HG02938 (cell line): Measurements from ENCODE around the gene LINS1.

Experiments
- ATAC-seq: cut with Tn5 transposase; IDR thresholded peaks from one replicate; pipeline ENCODE4 v1.9.1; 2021; ENCODE audit warnings: mild to moderate bottlenecking, moderate library complexity; ENCODE audit not compliant: unreplicated experiment

LINS1 gene

GRCh38 chr15:100602064-100602822, at the start of gene LINS1, which contains the start of gene ASB7:
Gene LINS1, minus strand, starts transcription at chr15:100602184. Its CDS starts 21,342 bp downstream, at chr15:100580842.
Gene ASB7, plus strand, starts transcription at chr15:100602589. Its CDS starts 9,628 bp downstream, at chr15:100612217.
- peak; percentile 86 for ATAC-seq

GRCh38 chr15:100651253-100651652, 49.3 kb upstream of the LINS1 start:
- no peak for ATAC-seq

- ATAC-seq, result no peak
Measured at GRCh38 chr15:100650685-100651084, 48.7 kb upstream of the LINS1 start.

- ATAC-seq, result no peak
Measured at GRCh38 chr15:100648951-100649350, 47.0 kb upstream of the LINS1 start.

- ATAC-seq, result no peak
Measured at GRCh38 chr15:100645671-100646070, 43.7 kb upstream of the LINS1 start.

- ATAC-seq, result no peak
Measured at GRCh38 chr15:100642950-100643338, 41.0 kb upstream of the LINS1 start.

- no peak for ATAC-seq
Measured at GRCh38 chr15:100642213-100642949, 40.4 kb upstream of the LINS1 start.

GRCh38 chr15:100638177-100638730, 36.3 kb upstream of the LINS1 start:
- no peak for ATAC-seq

GRCh38 chr15:100635406-100636071, 33.6 kb upstream of the LINS1 start:
- ATAC-seq, result no peak

- ATAC-seq, result no peak
Measured at GRCh38 chr15:100633763-100634075, 31.7 kb upstream of the LINS1 start.

GRCh38 chr15:100631831-100632230, 29.8 kb upstream of the LINS1 start:
- ATAC-seq, result no peak

- no peak for ATAC-seq
Measured at GRCh38 chr15:100628746-100629145, 26.8 kb upstream of the LINS1 start.

GRCh38 chr15:100627789-100628395, 25.9 kb upstream of the LINS1 start:
- peak; percentile 87 for ATAC-seq

GRCh38 chr15:100623301-100623700, 21.3 kb upstream of the LINS1 start:
- ATAC-seq, result no peak

- ATAC-seq, result no peak
Measured at GRCh38 chr15:100616700-100617099, 14.7 kb upstream of the LINS1 start.

GRCh38 chr15:100615801-100616200, 13.8 kb upstream of the LINS1 start:
- ATAC-seq, result no peak

GRCh38 chr15:100614918-100615317, 12.9 kb upstream of the LINS1 start:
- no peak for ATAC-seq

- no peak for ATAC-seq
Measured at GRCh38 chr15:100614336-100614735, 12.4 kb upstream of the LINS1 start.

GRCh38 chr15:100613208-100613607, 11.2 kb upstream of the LINS1 start:
- no peak for ATAC-seq

- no peak for ATAC-seq
Measured at GRCh38 chr15:100612539-100612938, 10.6 kb upstream of the LINS1 start.

GRCh38 chr15:100602823-100603393, 924 bp upstream of the LINS1 start:
- ATAC-seq, result peak; percentile 48
